ENCODE data around the gene DENND6A. TPM values are rescaled to one million over a fixed set of nuclear protein-coding genes. Genes with fewer than 3 reads are reported as not detected.

Gene DENND6A
- total and polyA plus RNA-seq, 2 of the 13 experiments (the other 11 are each of a cell fraction or from before 2014, with no cell fraction given): 9.4 to 11.1 TPM

DNA sequence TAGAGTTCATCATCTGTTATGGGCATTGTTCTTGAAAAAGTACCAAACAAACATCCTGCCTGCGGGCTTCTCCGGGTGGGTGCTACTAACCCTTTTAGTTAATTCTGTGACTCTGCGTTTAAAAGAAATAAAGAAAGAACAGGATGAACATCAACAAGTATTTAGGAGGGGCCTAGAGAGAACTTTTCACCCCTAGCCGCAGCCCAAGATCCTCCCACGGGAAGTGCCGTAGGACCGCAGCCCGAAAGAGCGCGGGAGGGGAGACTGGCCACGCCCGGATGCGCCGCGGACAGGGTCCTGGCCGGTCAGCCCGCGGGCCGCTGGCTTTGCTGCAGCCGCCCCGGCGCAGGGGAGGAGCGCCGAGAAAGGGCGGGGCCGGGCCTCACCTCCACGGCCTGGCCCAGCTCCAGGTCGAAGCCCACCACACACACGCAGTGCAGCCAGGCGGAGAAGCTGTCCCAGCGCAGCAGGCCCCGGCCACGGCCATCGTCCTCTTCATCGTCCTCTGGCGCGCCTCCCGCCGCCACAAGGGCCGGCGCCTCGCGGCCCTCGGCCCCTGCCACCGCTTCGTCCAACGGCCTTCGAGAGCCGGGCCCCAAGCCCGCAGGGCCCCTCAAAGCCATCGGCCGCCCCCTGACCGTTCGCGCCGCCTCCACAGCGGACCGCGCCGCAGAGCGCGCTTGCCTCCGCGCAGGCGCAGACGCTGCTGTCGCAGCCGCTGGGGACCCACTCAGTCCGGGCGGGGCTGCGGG, at the start of gene DENND6A (continued):
- TF ChIP-seq KLF13 (CRISPR knock-in tag; IDR thresholded peaks at IDR 0.05): no peak
- peak; percentile 8; the same call in 1 of the 2 replicates for TF ChIP-seq SNAPC2 (CRISPR knock-in tag; IDR thresholded peaks at IDR 0.05)
- no peak for TF ChIP-seq TEAD3 (CRISPR knock-in tag; optimal IDR thresholded peaks at IDR 0.05; ENCODE audit: borderline replicate concordance)
- TF ChIP-seq RBAK (CRISPR knock-in tag; IDR thresholded peaks at IDR 0.05): no peak
- no peak; the same call in 1 of the 2 replicates for TF ChIP-seq CHD2 (IDR thresholded peaks at IDR 0.05; ENCODE audit: low read depth, low read length)
- TF ChIP-seq ZNF546 (CRISPR knock-in tag; conservative IDR thresholded peaks at IDR 0.05): no peak; the same call in 1 of the 2 replicates
- no peak for TF ChIP-seq TBP (CRISPR knock-in tag; IDR thresholded peaks at IDR 0.05)
- TF ChIP-seq ZSCAN22 (CRISPR knock-in tag; IDR thresholded peaks at IDR 0.05): 0 out of 2 replicates have a peak, but pooled peaks have one; percentile 74
- peak; percentile 48; the same call in 1 of the 2 replicates for TF ChIP-seq MEIS2 (CRISPR knock-in tag; IDR thresholded peaks at IDR 0.05)
- peak; percentile 74 for TF ChIP-seq ZNF101 (CRISPR knock-in tag; IDR thresholded peaks at IDR 0.05; ENCODE audit: borderline replicate concordance, low read depth)
- TF ChIP-seq ATM (IDR thresholded peaks at IDR 0.05; ENCODE audit: borderline replicate concordance): no peak
- TF ChIP-seq ZNF788 (CRISPR knock-in tag; IDR thresholded peaks at IDR 0.05; ENCODE audit: borderline replicate concordance): peak; percentile 82
- TF ChIP-seq ZSCAN29 (CRISPR knock-in tag; conservative IDR thresholded peaks at IDR 0.05): no peak
- peak; percentile 80; the same call in 1 of the 2 replicates for TF ChIP-seq ZNF235 (CRISPR knock-in tag; IDR thresholded peaks at IDR 0.05; ENCODE audit: borderline replicate concordance)
- no peak for TF ChIP-seq NR2F1 (CRISPR knock-in tag; IDR thresholded peaks at IDR 0.05)
- TF ChIP-seq CEBPG (CRISPR knock-in tag; IDR thresholded peaks at IDR 0.05): no peak
- no peak; the same call in 1 of the 2 replicates for TF ChIP-seq CREB1 (IDR thresholded peaks at IDR 0.05)
- TF ChIP-seq CREB1 (CRISPR knock-in tag; IDR thresholded peaks at IDR 0.05): no peak
- no peak for TF ChIP-seq CEBPB (IDR thresholded peaks at IDR 0.05; ENCODE audit: borderline replicate concordance, low read depth, low read length)
- TF ChIP-seq SMAD9 (CRISPR knock-in tag; IDR thresholded peaks at IDR 0.05): no peak
- no peak for TF ChIP-seq KDM1A (CRISPR knock-in tag; IDR thresholded peaks at IDR 0.05)
- TF ChIP-seq HMG20A (CRISPR knock-in tag; IDR thresholded peaks at IDR 0.05; ENCODE audit: borderline replicate concordance): no peak
- TF ChIP-seq, protein P1, sequence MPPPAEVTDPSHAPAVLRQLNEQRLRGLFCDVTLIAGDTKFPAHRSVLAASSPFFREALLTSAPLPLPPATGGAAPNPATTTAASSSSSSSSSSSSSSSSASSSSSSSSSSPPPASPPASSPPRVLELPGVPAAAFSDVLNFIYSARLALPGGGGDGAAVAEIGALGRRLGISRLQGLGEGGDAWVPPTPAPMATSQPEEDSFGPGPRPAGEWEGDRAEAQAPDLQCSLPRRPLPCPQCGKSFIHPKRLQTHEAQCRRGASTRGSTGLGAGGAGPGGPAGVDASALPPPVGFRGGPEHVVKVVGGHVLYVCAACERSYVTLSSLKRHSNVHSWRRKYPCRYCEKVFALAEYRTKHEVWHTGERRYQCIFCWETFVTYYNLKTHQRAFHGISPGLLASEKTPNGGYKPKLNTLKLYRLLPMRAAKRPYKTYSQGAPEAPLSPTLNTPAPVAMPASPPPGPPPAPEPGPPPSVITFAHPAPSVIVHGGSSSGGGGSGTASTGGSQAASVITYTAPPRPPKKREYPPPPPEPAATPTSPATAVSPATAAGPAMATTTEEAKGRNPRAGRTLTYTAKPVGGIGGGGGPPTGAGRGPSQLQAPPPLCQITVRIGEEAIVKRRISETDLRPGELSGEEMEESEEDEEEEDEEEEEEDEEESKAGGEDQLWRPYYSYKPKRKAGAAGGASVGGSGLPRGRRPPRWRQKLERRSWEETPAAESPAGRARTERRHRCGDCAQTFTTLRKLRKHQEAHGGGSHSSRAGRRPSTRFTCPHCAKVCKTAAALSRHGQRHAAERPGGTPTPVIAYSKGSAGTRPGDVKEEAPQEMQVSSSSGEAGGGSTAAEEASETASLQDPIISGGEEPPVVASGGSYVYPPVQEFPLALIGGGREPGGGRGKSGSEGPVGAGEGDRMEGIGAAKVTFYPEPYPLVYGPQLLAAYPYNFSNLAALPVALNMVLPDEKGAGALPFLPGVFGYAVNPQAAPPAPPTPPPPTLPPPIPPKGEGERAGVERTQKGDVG (CRISPR knock-in tag; IDR thresholded peaks at IDR 0.05; ENCODE audit: borderline replicate concordance): no peak
- TF ChIP-seq, protein P2, sequence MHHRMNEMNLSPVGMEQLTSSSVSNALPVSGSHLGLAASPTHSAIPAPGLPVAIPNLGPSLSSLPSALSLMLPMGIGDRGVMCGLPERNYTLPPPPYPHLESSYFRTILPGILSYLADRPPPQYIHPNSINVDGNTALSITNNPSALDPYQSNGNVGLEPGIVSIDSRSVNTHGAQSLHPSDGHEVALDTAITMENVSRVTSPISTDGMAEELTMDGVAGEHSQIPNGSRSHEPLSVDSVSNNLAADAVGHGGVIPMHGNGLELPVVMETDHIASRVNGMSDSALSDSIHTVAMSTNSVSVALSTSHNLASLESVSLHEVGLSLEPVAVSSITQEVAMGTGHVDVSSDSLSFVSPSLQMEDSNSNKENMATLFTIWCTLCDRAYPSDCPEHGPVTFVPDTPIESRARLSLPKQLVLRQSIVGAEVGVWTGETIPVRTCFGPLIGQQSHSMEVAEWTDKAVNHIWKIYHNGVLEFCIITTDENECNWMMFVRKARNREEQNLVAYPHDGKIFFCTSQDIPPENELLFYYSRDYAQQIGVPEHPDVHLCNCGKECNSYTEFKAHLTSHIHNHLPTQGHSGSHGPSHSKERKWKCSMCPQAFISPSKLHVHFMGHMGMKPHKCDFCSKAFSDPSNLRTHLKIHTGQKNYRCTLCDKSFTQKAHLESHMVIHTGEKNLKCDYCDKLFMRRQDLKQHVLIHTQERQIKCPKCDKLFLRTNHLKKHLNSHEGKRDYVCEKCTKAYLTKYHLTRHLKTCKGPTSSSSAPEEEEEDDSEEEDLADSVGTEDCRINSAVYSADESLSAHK (CRISPR knock-in tag; IDR thresholded peaks at IDR 0.05; ENCODE audit: borderline replicate concordance): no peak
- TF ChIP-seq MATR3 (CRISPR knock-in tag; IDR thresholded peaks at IDR 0.05): no peak
- TF ChIP-seq ZNF317 (CRISPR knock-in tag; IDR thresholded peaks at IDR 0.05): no peak
- TF ChIP-seq ZNF225 (CRISPR knock-in tag; IDR thresholded peaks at IDR 0.05): peak; percentile 93
- no peak for TF ChIP-seq PTBP1 (IDR thresholded peaks at IDR 0.05; ENCODE audit: low read depth, low read length, poor library complexity, severe bottlenecking)
